Mammary epithelial cell (primary cell): ENCODE measurements around the gene YIPF1.

Experiments used
- EZH2 ChIP-seq: IDR thresholded peaks from 2 replicates; pipeline ENCODE4 v1.6.1; 2012; ENCODE audit warnings: low read length, inconsistent platforms, borderline replicate concordance
- TF ChIP-seq, protein P1 (sequence below), 2 donors: IDR thresholded peaks in 1 of 2; conservative IDR thresholded peaks in 1 of 2; 2 replicates each; pipeline ENCODE4 v1.5.1; 2011 to 2012; ENCODE audit warnings: inconsistent platforms in 2 of 2, low read length in 2 of 2, mild to moderate bottlenecking in 2 of 2, control low read depth in 1 of 2, low read depth in 1 of 2; ENCODE audit not compliant: insufficient read depth in 1 of 2; ENCODE audit errors: extremely low read depth in 1 of 2

DNA sequence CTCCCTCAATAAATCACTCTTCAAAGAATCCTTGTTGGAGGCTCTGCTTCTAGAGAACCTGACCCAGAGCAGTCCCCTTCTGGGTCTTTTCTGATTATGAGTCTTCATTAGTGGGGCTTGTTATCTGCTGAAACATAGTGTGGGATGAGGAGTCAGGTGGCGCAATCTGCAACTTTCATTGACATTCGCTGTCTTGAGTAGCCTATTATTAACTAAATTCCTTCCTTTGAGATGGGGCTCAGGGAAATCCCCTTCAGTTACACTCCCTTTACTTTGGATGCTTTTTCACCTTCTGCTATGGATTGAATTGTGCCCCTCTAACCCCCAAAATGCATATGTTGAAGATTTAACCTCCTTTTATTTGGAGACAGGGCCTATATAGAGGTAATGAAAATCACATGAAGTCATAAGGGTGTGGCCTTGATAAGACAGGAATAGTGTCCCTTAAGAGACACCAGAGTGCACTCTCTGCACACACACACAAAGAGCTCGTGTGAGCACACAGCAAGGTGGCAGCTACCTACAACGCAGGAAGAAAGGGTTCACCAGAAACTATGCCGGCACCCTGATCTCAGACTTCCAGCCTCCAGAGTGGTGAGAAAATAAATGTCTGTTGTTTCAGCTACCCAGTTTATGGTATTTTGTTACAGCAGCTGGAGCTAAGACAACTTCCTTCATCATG is 23.9 kb upstream of the YIPF1 start:
- TF ChIP-seq, protein P1, sequence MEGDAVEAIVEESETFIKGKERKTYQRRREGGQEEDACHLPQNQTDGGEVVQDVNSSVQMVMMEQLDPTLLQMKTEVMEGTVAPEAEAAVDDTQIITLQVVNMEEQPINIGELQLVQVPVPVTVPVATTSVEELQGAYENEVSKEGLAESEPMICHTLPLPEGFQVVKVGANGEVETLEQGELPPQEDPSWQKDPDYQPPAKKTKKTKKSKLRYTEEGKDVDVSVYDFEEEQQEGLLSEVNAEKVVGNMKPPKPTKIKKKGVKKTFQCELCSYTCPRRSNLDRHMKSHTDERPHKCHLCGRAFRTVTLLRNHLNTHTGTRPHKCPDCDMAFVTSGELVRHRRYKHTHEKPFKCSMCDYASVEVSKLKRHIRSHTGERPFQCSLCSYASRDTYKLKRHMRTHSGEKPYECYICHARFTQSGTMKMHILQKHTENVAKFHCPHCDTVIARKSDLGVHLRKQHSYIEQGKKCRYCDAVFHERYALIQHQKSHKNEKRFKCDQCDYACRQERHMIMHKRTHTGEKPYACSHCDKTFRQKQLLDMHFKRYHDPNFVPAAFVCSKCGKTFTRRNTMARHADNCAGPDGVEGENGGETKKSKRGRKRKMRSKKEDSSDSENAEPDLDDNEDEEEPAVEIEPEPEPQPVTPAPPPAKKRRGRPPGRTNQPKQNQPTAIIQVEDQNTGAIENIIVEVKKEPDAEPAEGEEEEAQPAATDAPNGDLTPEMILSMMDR (conservative IDR thresholded peaks at IDR 0.05 in 1 of 2, IDR thresholded peaks at IDR 0.05 in 1 of 2; ENCODE audit: extremely low read depth in 1 of 2, insufficient read depth in 1 of 2, low read depth in 1 of 2, low read length in 2 of 2) = no peak
- no peak for TF ChIP-seq EZH2
